RWPE2 (cell line): ENCODE data around the gene MDK.
A peak's percentile ranks its signal among the peaks of the same experiment; 100 is the strongest.
"Not testable (repeated sequence)": the region's sequence is repeated elsewhere in the genome, so short reads cannot be mapped to it uniquely, and the experiment has no call there.

ENCODE experiments used
- ATAC-seq: fragments of 200-7000 bp; cut with Tn5 transposase; 3 replicates; pipeline ENCODE4 v1.9.1; 2021; ENCODE audit warnings: low read depth
- DNase-seq: peaks from one replicate; pipeline ENCODE4 v3.0.0-alpha.2; 2020; ENCODE audit warnings: low spot score
- H3K27ac ChIP-seq: fragments of 450-650 bp; 2 replicates; pipeline ENCODE4 v1.5.1; 2017; ENCODE audit warnings: mild to moderate bottlenecking; ENCODE audit not compliant: poor library complexity, severe bottlenecking
- H3K27me3 ChIP-seq: fragments of 250-450 bp; sonication (Bioruptor Pico); 2 replicates; pipeline ENCODE4 v1.5.1; 2021; ENCODE audit warnings: mild to moderate bottlenecking, moderate library complexity; ENCODE audit not compliant: insufficient read depth, poor library complexity, severe bottlenecking
- H3K36me3 ChIP-seq: fragments of 250-450 bp; sonication (Bioruptor Pico); 2 replicates; pipeline ENCODE4 v1.5.1; 2020; ENCODE audit warnings: low read depth, mild to moderate bottlenecking, moderate library complexity
- H3K4me1 ChIP-seq: fragments of 250-450 bp; sonication (Bioruptor Pico); 2 replicates; pipeline ENCODE4 v1.5.1; 2021; ENCODE audit warnings: mild to moderate bottlenecking, moderate library complexity; ENCODE audit not compliant: insufficient read depth, poor library complexity, severe bottlenecking
- H3K4me3 ChIP-seq: fragments of 250-450 bp; sonication (Bioruptor Pico); 2 replicates; pipeline ENCODE4 v1.5.1; 2021; ENCODE audit warnings: mild to moderate bottlenecking, moderate library complexity; ENCODE audit not compliant: severe bottlenecking
- H3K9me3 ChIP-seq: fragments of 250-450 bp; sonication (Bioruptor Pico); 2 replicates; pipeline ENCODE4 v1.5.1; 2021; ENCODE audit warnings: mild to moderate bottlenecking, moderate library complexity; ENCODE audit not compliant: severe bottlenecking
- CTCF ChIP-seq: fragments of 450-650 bp; IDR thresholded peaks from one replicate; pipeline ENCODE4 v1.5.1; 2017; ENCODE audit warnings: mild to moderate bottlenecking, moderate library complexity; ENCODE audit not compliant: poor library complexity, severe bottlenecking

Gene MDK

GRCh38 chr11:46378811-46379481 is 2.5 kb upstream of the MDK start:
- ATAC-seq: 0 out of 3 replicates have a peak, but pooled peaks have one; percentile 2
- TF ChIP-seq CTCF: no peak
- H3K27me3 ChIP-seq: no peaks in the 10 kb centered on the region
- H3K36me3 ChIP-seq: peaks cover 18% of the 10 kb centered on the region
- DNase-seq: no peak
- H3K4me3 ChIP-seq: no peak overlapping the region
- no peak overlapping the region for H3K27ac ChIP-seq
- no peaks in the 10 kb centered on the region for H3K9me3 ChIP-seq
- H3K4me1 ChIP-seq: no peaks in the 10 kb centered on the region

GRCh38 chr11:46379482-46380293 is 1.8 kb upstream of the MDK start:
- not testable (repeated sequence) for H3K27ac ChIP-seq
- peak; percentile 10; the same call in 2 of the 3 replicates for ATAC-seq
- H3K36me3 ChIP-seq: peaks cover 17% of the 10 kb centered on the region

GRCh38 chr11:46380340-46381047 is 975 bp upstream of the MDK start:
- no peaks in the 10 kb centered on the region for H3K9me3 ChIP-seq
- H3K4me3 ChIP-seq: peak overlapping the region; percentile 55
- peak overlapping the region; percentile 34 for H3K27ac ChIP-seq
- no peak for TF ChIP-seq CTCF
- ATAC-seq (peak; percentile 27), DNase-seq (no peak)
- peaks cover 10% of the 10 kb centered on the region; the same call in 1 of the 2 replicates for H3K36me3 ChIP-seq
- H3K27me3 ChIP-seq: no peaks in the 10 kb centered on the region
- no peaks in the 10 kb centered on the region for H3K4me1 ChIP-seq

More at GRCh38 chr11:46379482-46380293, 1.8 kb upstream of the MDK start:
- not testable (repeated sequence) for H3K27me3 ChIP-seq, DNase-seq, H3K4me1 ChIP-seq, H3K4me3 ChIP-seq, H3K9me3 ChIP-seq

- Histone ChIP-seq H3K27ac (peak overlapping the region; percentile 34), H3K4me1 (no peaks in the 10 kb centered on the region), H3K27me3 (no peaks in the 10 kb centered on the region), H3K4me3 (peak overlapping the region; percentile 55), H3K36me3 (0 out of 2 replicates have a peak, but pooled peaks cover 7% of the 10 kb centered on the region), H3K9me3 (no peaks in the 10 kb centered on the region)
- no peak for TF ChIP-seq CTCF
- ATAC-seq (peak; percentile 29; the same call in 2 of the 3 replicates), DNase-seq (no peak)
Measured at GRCh38 chr11:46381819-46382645, 563 bp downstream of the MDK start.
